Mesenchymal stem cell (in vitro differentiated cells and primary cell): ENCODE measurements around the gene PRSS38.

Experiments used
- DNase-seq: peaks from one replicate; pipeline ENCODE4 v3.0.0-alpha.2; 2013
- H2AFZ ChIP-seq: one replicate; pipeline ENCODE4 v1.6.1; 2013; ENCODE audit warnings: low read depth, mild to moderate bottlenecking, control low read depth, inconsistent platforms, low read length, moderate library complexity
- H2AK5ac ChIP-seq: 2 replicates; pipeline ENCODE4 v1.6.1; 2013; ENCODE audit warnings: low read length, moderate library complexity, mild to moderate bottlenecking, inconsistent platforms; ENCODE audit not compliant: severe bottlenecking
- H2BK120ac ChIP-seq: one replicate; pipeline ENCODE4 v1.6.1; 2013; ENCODE audit warnings: low read depth, mild to moderate bottlenecking, inconsistent platforms, low read length, moderate library complexity
- H2BK12ac ChIP-seq, 2 experiments: one replicate each; pipeline ENCODE4 v1.6.1; 2013; ENCODE audit warnings: inconsistent platforms in 2 of 2, low read length in 2 of 2, mild to moderate bottlenecking in 2 of 2, moderate library complexity in 2 of 2, control low read depth in 1 of 2
- H2BK15ac ChIP-seq: one replicate; pipeline ENCODE4 v1.6.1; 2013; ENCODE audit warnings: mild to moderate bottlenecking, low read depth, inconsistent platforms; ENCODE audit not compliant: poor library complexity, severe bottlenecking
- H2BK5ac ChIP-seq: 2 replicates; pipeline ENCODE4 v1.6.1; 2013; ENCODE audit warnings: low read depth, mild to moderate bottlenecking, low read length, control low read depth, inconsistent platforms; ENCODE audit not compliant: poor library complexity, severe bottlenecking
- H3K14ac ChIP-seq, 2 experiments: one replicate each; pipeline ENCODE4 v1.6.1; 2013; ENCODE audit warnings: inconsistent platforms in 2 of 2, low read length in 2 of 2, control low read depth in 1 of 2, mild to moderate bottlenecking in 1 of 2, moderate library complexity in 1 of 2
- H3K18ac ChIP-seq, 2 experiments: one replicate each; pipeline ENCODE4 v1.6.1; 2013; ENCODE audit warnings: inconsistent platforms in 2 of 2, low read length in 2 of 2, control low read depth in 1 of 2, low read depth in 1 of 2, mild to moderate bottlenecking in 1 of 2
- H3K23ac ChIP-seq, 2 experiments: one replicate each; pipeline ENCODE4 v1.6.1; 2013; ENCODE audit warnings: inconsistent platforms in 2 of 2, low read length in 2 of 2, mild to moderate bottlenecking in 2 of 2, moderate library complexity in 2 of 2, control low read depth in 1 of 2
- H3K27ac ChIP-seq: 2 replicates; pipeline ENCODE4 v1.5.1; 2013; ENCODE audit warnings: mild to moderate bottlenecking, moderate library complexity, low read length, control low read depth, inconsistent platforms; ENCODE audit not compliant: poor library complexity, severe bottlenecking
- H3K27me3 ChIP-seq, 2 experiments: 2 replicates each; pipeline versions ENCODE4 v1.6.1 to v1.7.0; 2013; ENCODE audit warnings: low read length in 2 of 2, mild to moderate bottlenecking in 2 of 2, moderate library complexity in 2 of 2, control low read depth in 1 of 2, inconsistent platforms in 1 of 2; ENCODE audit not compliant: control insufficient read depth in 1 of 2, insufficient read depth in 1 of 2
- H3K36me3 ChIP-seq, 2 experiments: 2 replicates each; pipeline versions ENCODE4 v1.6.1 to v1.7.0; 2013; ENCODE audit warnings: low read length in 2 of 2, control low read depth in 1 of 2, inconsistent platforms in 1 of 2, low read depth in 1 of 2, mild to moderate bottlenecking in 1 of 2; ENCODE audit not compliant: insufficient read depth in 2 of 2, control insufficient read depth in 1 of 2
- H3K4ac ChIP-seq, 2 experiments: one replicate each; pipeline ENCODE4 v1.6.1; 2013; ENCODE audit warnings: inconsistent platforms in 2 of 2, low read length in 2 of 2, mild to moderate bottlenecking in 2 of 2, moderate library complexity in 2 of 2, control low read depth in 1 of 2, low read depth in 1 of 2
- H3K4me1 ChIP-seq: 2 replicates; pipeline ENCODE4 v1.6.1; 2013; ENCODE audit warnings: low read depth, low read length, control low read depth; ENCODE audit not compliant: control insufficient read depth, insufficient read depth
- H3K4me2 ChIP-seq: 2 replicates; pipeline ENCODE4 v1.6.1; 2013; ENCODE audit warnings: low read length, mild to moderate bottlenecking, inconsistent platforms; ENCODE audit not compliant: poor library complexity, severe bottlenecking
- H3K4me3 ChIP-seq, 2 experiments: 2 replicates each; pipeline versions ENCODE4 v1.5.1 to v1.7.0; 2013; ENCODE audit warnings: low read length in 2 of 2, mild to moderate bottlenecking in 2 of 2, control low read depth in 1 of 2, low read depth in 1 of 2; ENCODE audit not compliant: insufficient read depth in 1 of 2
- H3K79me1 ChIP-seq: replicated peaks from 2 replicates; pipeline ENCODE4 v1.6.1; 2013; ENCODE audit warnings: mild to moderate bottlenecking, control low read depth, low read length, inconsistent platforms; ENCODE audit not compliant: poor library complexity, severe bottlenecking
- H3K9ac ChIP-seq: 2 replicates; pipeline ENCODE4 v1.7.0; 2013; ENCODE audit warnings: mild to moderate bottlenecking, low read length, moderate library complexity
- H3K9me3 ChIP-seq: 2 replicates; pipeline ENCODE4 v1.7.0; 2013; ENCODE audit warnings: mild to moderate bottlenecking, low read length; ENCODE audit not compliant: control insufficient read depth
- H4K8ac ChIP-seq: one replicate; pipeline ENCODE4 v1.6.1; 2013; ENCODE audit warnings: inconsistent platforms, mild to moderate bottlenecking, low read length, moderate library complexity
- H4K91ac ChIP-seq: one replicate; pipeline ENCODE4 v1.6.1; 2013; ENCODE audit warnings: mild to moderate bottlenecking, low read length, inconsistent platforms
- WGBS: methylation state at CpG from one replicate; pipeline ENCODE4 v1.1.7; 2013; ENCODE audit warnings: mixed read lengths; 5-methylcytosine and 5-hydroxymethylcytosine counted together

The PRSS38 gene

GRCh38 chr1:227864882-227865281 lies 49.4 kb downstream of the PRSS38 start:
- Histone ChIP-seq H2AK5ac (no peak overlapping the region), H3K4me1 (no peaks in the 10 kb centered on the region), H3K36me3 (no peaks in the 10 kb centered on the region), H2BK12ac (no peak overlapping the region), H3K9ac (no peak overlapping the region), H3K9me3 (peaks cover 26% of the 10 kb centered on the region), H2BK5ac (no peak overlapping the region), H3K18ac (no peak overlapping the region), H4K91ac (no peak overlapping the region), H3K4ac (no peak overlapping the region), H3K14ac (no peak overlapping the region), H3K27me3 (peaks cover 0 to 21% of the 10 kb centered on the region in 2 experiments), H2BK120ac (no peak overlapping the region), H2AFZ (no peak overlapping the region), H3K27ac (no peak overlapping the region), H4K8ac (no peak overlapping the region), H3K79me1 (no peaks in the 10 kb centered on the region), H3K4me2 (no peak overlapping the region), H3K23ac (no peak overlapping the region), H3K4me3 (no peak overlapping the region), H2BK15ac (no peak overlapping the region)
- DNase-seq, result no peak

DNA sequence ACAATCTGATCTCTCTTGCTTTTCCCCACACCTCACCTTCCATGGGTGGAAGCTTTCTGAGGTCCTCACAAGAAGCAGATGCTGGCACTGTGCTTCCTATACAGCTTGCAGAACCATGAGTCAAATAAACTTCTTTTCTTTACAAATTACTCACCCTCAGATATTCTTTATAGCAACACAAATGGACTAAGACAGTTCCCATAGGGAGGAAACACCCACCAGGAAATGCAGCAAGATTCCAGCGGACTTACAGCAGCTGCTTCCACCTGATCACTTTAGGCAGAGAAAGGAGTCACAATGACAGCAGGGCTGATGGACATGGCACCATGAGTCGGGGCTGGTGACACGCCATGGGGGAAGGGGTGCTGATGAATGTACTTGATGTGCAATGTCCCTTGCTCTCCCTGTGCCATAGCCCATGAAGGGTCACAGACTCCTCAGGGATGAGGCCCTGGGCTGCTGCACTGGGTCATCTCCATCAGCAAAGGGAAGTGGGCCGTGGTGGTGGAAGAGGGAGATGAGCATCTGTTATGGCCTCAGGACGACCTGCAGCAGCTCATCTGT lies 53.9 kb downstream of the PRSS38 start:
- Histone ChIP-seq H3K4me3 (peak overlapping the region in 1 of 2 experiments; percentile 12), H2AK5ac (no peak overlapping the region), H4K8ac (no peak overlapping the region), H3K79me1 (no peaks in the 10 kb centered on the region), H3K9ac (no peak overlapping the region), H3K9me3 (peaks cover 23% of the 10 kb centered on the region), H2BK120ac (no peak overlapping the region), H2BK5ac (no peak overlapping the region), H3K27ac (no peak overlapping the region), H3K23ac (no peak overlapping the region), H3K4ac (no peak overlapping the region), H3K14ac (no peak overlapping the region), H3K4me1 (no peaks in the 10 kb centered on the region), H2AFZ (no peak overlapping the region), H2BK12ac (no peak overlapping the region), H3K18ac (no peak overlapping the region), H3K4me2 (no peak overlapping the region), H4K91ac (no peak overlapping the region), H3K27me3 (peaks cover 0 to 39% of the 10 kb centered on the region in 2 experiments), H2BK15ac (no peak overlapping the region), H3K36me3 (no peaks in the 10 kb centered on the region)
- DNase-seq, result no peak
- WGBS, result 67% methylated on average over 5 of the region's 5 CpGs

DNA sequence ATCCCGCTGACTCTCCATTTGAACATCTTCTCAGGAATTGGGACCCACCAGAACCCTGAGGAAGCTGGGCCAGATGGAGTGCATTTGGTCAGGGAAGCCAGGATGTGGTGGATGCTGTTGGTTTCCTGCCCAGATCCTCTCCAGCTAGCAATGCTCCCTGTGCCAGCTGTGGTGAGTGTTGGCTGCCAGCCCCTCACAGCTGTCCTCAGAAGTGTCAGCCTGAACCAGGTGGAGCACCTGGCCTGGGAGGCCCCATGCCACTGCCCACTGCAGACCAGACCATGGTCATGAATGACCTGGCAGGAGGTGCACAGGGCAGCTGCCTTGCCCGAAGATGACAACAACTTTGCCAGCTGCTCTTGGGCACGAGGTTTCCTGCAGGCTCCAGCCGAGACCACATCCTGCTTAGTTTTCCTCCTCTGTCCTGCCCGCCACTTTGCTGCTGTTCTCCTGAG lies 54.4 kb downstream of the PRSS38 start:
- H3K9me3 ChIP-seq, result peaks cover 18% of the 10 kb centered on the region
- no peak overlapping the region for H2BK120ac ChIP-seq
- no peak for DNase-seq
- H3K4ac ChIP-seq, result no peak overlapping the region
- H3K4me3 ChIP-seq, result peak overlapping the region in 1 of 2 experiments; percentile 12
- no peak overlapping the region for H3K23ac ChIP-seq
- H3K36me3 ChIP-seq, result no peaks in the 10 kb centered on the region
- H3K27me3 ChIP-seq, result peaks cover 0 to 39% of the 10 kb centered on the region in 2 experiments
- H2BK12ac ChIP-seq, result no peak overlapping the region
- no peak overlapping the region for H4K91ac ChIP-seq
- H3K18ac ChIP-seq, result no peak overlapping the region
- no peak overlapping the region for H3K27ac ChIP-seq
- H2AK5ac ChIP-seq, result no peak overlapping the region
- H3K9ac ChIP-seq, result no peak overlapping the region
- no peak overlapping the region for H3K14ac ChIP-seq
- WGBS, result 69% methylated on average over 4 of the region's 5 CpGs
- H3K4me2 ChIP-seq, result no peak overlapping the region
- H2BK5ac ChIP-seq, result no peak overlapping the region
- no peak overlapping the region for H2BK15ac ChIP-seq
- H4K8ac ChIP-seq, result no peak overlapping the region
- no peaks in the 10 kb centered on the region for H3K4me1 ChIP-seq
- no peak overlapping the region for H2AFZ ChIP-seq
- H3K79me1 ChIP-seq, result no peaks in the 10 kb centered on the region

DNA sequence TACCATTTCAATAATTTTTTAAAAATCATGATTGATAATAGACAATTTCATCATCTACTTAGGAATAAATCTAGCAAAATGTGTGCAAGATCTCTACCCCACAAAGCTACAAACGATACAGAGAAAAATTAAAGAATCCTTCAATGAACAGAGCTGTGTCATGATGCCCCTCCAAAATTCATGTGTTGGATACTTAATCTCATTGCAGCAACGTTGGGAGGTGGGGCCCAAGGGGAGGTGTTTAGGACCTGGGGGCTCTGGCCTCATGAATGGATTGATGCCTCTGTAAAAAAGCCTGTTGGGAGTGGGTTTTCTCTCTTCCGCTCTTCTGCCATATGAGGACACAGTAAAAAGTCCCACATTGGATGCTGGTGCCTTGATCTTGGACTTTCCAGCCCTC lies 54.9 kb downstream of the PRSS38 start:
- H2BK12ac ChIP-seq, result no peak overlapping the region
- H2BK15ac ChIP-seq, result no peak overlapping the region
- no peak overlapping the region for H4K8ac ChIP-seq
- H3K14ac ChIP-seq, result no peak overlapping the region
- peaks cover 13% of the 10 kb centered on the region for H3K9me3 ChIP-seq
- no peaks in the 10 kb centered on the region for H3K36me3 ChIP-seq
- 53% methylated on average over 2 of the region's 3 CpGs for WGBS
- no peak overlapping the region for H2AFZ ChIP-seq
- H3K79me1 ChIP-seq, result no peaks in the 10 kb centered on the region
- H3K18ac ChIP-seq, result no peak overlapping the region
- no peak overlapping the region for H2AK5ac ChIP-seq
- H3K9ac ChIP-seq, result no peak overlapping the region
- no peak overlapping the region for H3K4me3 ChIP-seq
- no peak overlapping the region for H3K4ac ChIP-seq
- H3K4me2 ChIP-seq, result no peak overlapping the region
- no peak for DNase-seq
- H2BK120ac ChIP-seq, result no peak overlapping the region
- no peak overlapping the region for H2BK5ac ChIP-seq
- no peak overlapping the region for H4K91ac ChIP-seq
- H3K27me3 ChIP-seq, result peaks cover 0 to 39% of the 10 kb centered on the region in 2 experiments
- no peak overlapping the region for H3K23ac ChIP-seq
- H3K4me1 ChIP-seq, result no peaks in the 10 kb centered on the region
- no peak overlapping the region for H3K27ac ChIP-seq
